ENCODE data around the gene COL12A1. TPM values are rescaled to one million over a fixed set of nuclear protein-coding genes. Genes with fewer than 3 reads are reported as not detected.

The COL12A1 gene
- total RNA-seq, 1 donor from 2014 or later = 21.5 TPM

GRCh38 chr6:75145976-75146375, 59.9 kb downstream of the COL12A1 start:
- Mint-ChIP-seq H3K4me1 (ENCODE audit: unreplicated experiment) (no peaks in the 10 kb centered on the region), H3K27ac (no peak overlapping the region), H3K4me3 (no peak overlapping the region), H3K9me3 (no peaks in the 10 kb centered on the region), H3K27me3 (no peaks in the 10 kb centered on the region), H3K36me3 (no peaks in the 10 kb centered on the region)
- no peak for DNase-seq (ENCODE audit: extremely low spot score, unreplicated experiment)
- TF ChIP-seq CTCF (conservative IDR thresholded peaks at IDR 0.05) = no peak

- Mint-ChIP-seq H3K4me1 (ENCODE audit: unreplicated experiment) (no peaks in the 10 kb centered on the region), H3K9me3 (no peaks in the 10 kb centered on the region), H3K4me3 (no peak overlapping the region), H3K27me3 (no peaks in the 10 kb centered on the region), H3K36me3 (no peaks in the 10 kb centered on the region), H3K27ac (no peak overlapping the region)
- no peak for TF ChIP-seq CTCF (conservative IDR thresholded peaks at IDR 0.05)
- no peak for DNase-seq (ENCODE audit: extremely low spot score, unreplicated experiment)
Measured at GRCh38 chr6:75145211-75145610, 60.6 kb downstream of the COL12A1 start.

- no peaks in the 10 kb centered on the region for H3K27me3 Mint-ChIP-seq
Measured at GRCh38 chr6:75144386-75144785, 61.5 kb downstream of the COL12A1 start.

GRCh38 chr6:75143191-75143590, 62.7 kb downstream of the COL12A1 start:
- H3K27ac Mint-ChIP-seq = no peak overlapping the region
- no peak for DNase-seq (ENCODE audit: extremely low spot score, unreplicated experiment)
- H3K9me3 Mint-ChIP-seq = no peaks in the 10 kb centered on the region
- H3K27me3 Mint-ChIP-seq = no peaks in the 10 kb centered on the region
- no peak overlapping the region for H3K4me3 Mint-ChIP-seq
- H3K4me1 Mint-ChIP-seq (ENCODE audit: unreplicated experiment) = no peaks in the 10 kb centered on the region
- TF ChIP-seq CTCF (conservative IDR thresholded peaks at IDR 0.05) = no peak
- no peaks in the 10 kb centered on the region for H3K36me3 Mint-ChIP-seq

More at GRCh38 chr6:75144386-75144785, 61.5 kb downstream of the COL12A1 start:
- no peak for DNase-seq (ENCODE audit: extremely low spot score, unreplicated experiment)
- no peak for TF ChIP-seq CTCF (conservative IDR thresholded peaks at IDR 0.05)
- no peak overlapping the region for H3K27ac Mint-ChIP-seq
- H3K4me3 Mint-ChIP-seq = no peak overlapping the region
- no peaks in the 10 kb centered on the region for H3K4me1 Mint-ChIP-seq (ENCODE audit: unreplicated experiment)
- no peaks in the 10 kb centered on the region for H3K36me3 Mint-ChIP-seq
- H3K9me3 Mint-ChIP-seq = no peaks in the 10 kb centered on the region

GRCh38 chr6:75142721-75143120, 63.1 kb downstream of the COL12A1 start:
- TF ChIP-seq CTCF (conservative IDR thresholded peaks at IDR 0.05) = no peak
- no peak for DNase-seq (ENCODE audit: extremely low spot score, unreplicated experiment)
- no peaks in the 10 kb centered on the region for H3K4me1 Mint-ChIP-seq (ENCODE audit: unreplicated experiment)
- H3K9me3 Mint-ChIP-seq = no peaks in the 10 kb centered on the region
- H3K4me3 Mint-ChIP-seq = no peak overlapping the region
- no peaks in the 10 kb centered on the region for H3K36me3 Mint-ChIP-seq
- H3K27me3 Mint-ChIP-seq = no peaks in the 10 kb centered on the region
- no peak overlapping the region for H3K27ac Mint-ChIP-seq

- TF ChIP-seq CTCF (conservative IDR thresholded peaks at IDR 0.05) = no peak
- Mint-ChIP-seq H3K27me3 (no peaks in the 10 kb centered on the region), H3K4me1 (ENCODE audit: unreplicated experiment) (no peaks in the 10 kb centered on the region), H3K27ac (no peak overlapping the region), H3K36me3 (no peaks in the 10 kb centered on the region), H3K9me3 (peaks cover 4% of the 10 kb centered on the region), H3K4me3 (no peak overlapping the region)
- no peak for DNase-seq (ENCODE audit: extremely low spot score, unreplicated experiment)
Measured at GRCh38 chr6:75135876-75136275, 70.0 kb downstream of the COL12A1 start.

Data from type B pancreatic cell (in vitro differentiated cells).